Measurements from ENCODE around the gene KRTAP10-3.

GRCh38 chr21:44583800-44584147, 25.2 kb upstream of the KRTAP10-3 start:
- TF ChIP-seq FOSL1 (CRISPR knock-in tag; IDR thresholded peaks at IDR 0.05; ENCODE audit: borderline replicate concordance) (no peak), ATF2 (CRISPR knock-in tag; IDR thresholded peaks at IDR 0.05) (no peak), MXD4 (CRISPR knock-in tag; IDR thresholded peaks at IDR 0.05) (no peak), CTCF (CRISPR knock-in tag; IDR thresholded peaks at IDR 0.05) (no peak), ZNF143 (CRISPR knock-in tag; IDR thresholded peaks at IDR 0.05) (no peak), EZH2 (conservative IDR thresholded peaks at IDR 0.05; ENCODE audit: low read depth, low read length) (no peak), MYNN (CRISPR knock-in tag; IDR thresholded peaks at IDR 0.05; ENCODE audit: low read depth) (no peak), TP53 (CRISPR knock-in tag; conservative IDR thresholded peaks at IDR 0.05) (no peak), ERF (CRISPR knock-in tag; IDR thresholded peaks at IDR 0.05) (no peak), ZNF639 (CRISPR knock-in tag; conservative IDR thresholded peaks at IDR 0.05) (no peak)
